Naive thymus-derived CD8-positive, alpha-beta T cell (primary cell): ENCODE data around the gene CDS1. TPM values are rescaled to one million over a fixed set of nuclear protein-coding genes. Genes with fewer than 3 reads are reported as not detected.

Source experiments
- ATAC-seq, 2 donors: fragments of 150-1000 bp; cut with Tn5 transposase in 1 of 2; sonication (Bioruptor Pico), chemical (Tn5 transposase) in 1 of 2; 1 replicate in 1 of 2; 2 replicates in 1 of 2; pipeline ENCODE4 v1.10.0; 2021; ENCODE audit warnings: mild to moderate bottlenecking in 2 of 2, moderate library complexity in 2 of 2
- POLR2A ChIA-PET: fragments of 350-600 bp; sonication (Branson Sonifier 250); formaldehyde crosslinking; loops from one replicate; lab custom pipeline; 2021; ENCODE audit warnings: antibody characterized with exemption; lab: Charles Lee
- DNase-seq, 10 donors: peaks; one replicate each; pipeline versions ENCODE4 v3.0.0 to v3.0.0-alpha.2; 2020 to 2022
- H3K27ac Mint-ChIP-seq, 10 donors: one replicate each; pipeline ENCODE4 v1.8.0; 2020 to 2022; ENCODE audit warnings: mild to moderate bottlenecking in 10 of 10, mixed read lengths in 10 of 10, moderate library complexity in 4 of 10, inconsistent platforms in 1 of 10
- H3K27me3 Mint-ChIP-seq, 5 donors: one replicate each; pipeline ENCODE4 v1.8.0; 2021 to 2022; ENCODE audit warnings: mixed read lengths in 5 of 5
- H3K36me3 Mint-ChIP-seq, 3 donors: one replicate each; pipeline ENCODE4 v1.8.0; 2020 to 2022; ENCODE audit warnings: mixed read lengths in 3 of 3, mild to moderate bottlenecking in 2 of 3, inconsistent platforms in 1 of 3
- H3K4me1 Mint-ChIP-seq, 4 donors: one replicate each; pipeline ENCODE4 v1.8.0; 2021 to 2022; ENCODE audit warnings: mixed read lengths in 4 of 4
- H3K4me3 Mint-ChIP-seq, 10 donors: one replicate each; pipeline ENCODE4 v1.8.0; 2020 to 2022; ENCODE audit warnings: mild to moderate bottlenecking in 10 of 10, mixed read lengths in 10 of 10, moderate library complexity in 6 of 10, inconsistent platforms in 1 of 10
- H3K9me3 Mint-ChIP-seq, 9 donors: one replicate each; pipeline ENCODE4 v1.8.0; 2020 to 2022; ENCODE audit warnings: mixed read lengths in 9 of 9, mild to moderate bottlenecking in 3 of 9, inconsistent platforms in 1 of 9, moderate library complexity in 1 of 9
- polyA plus RNA-seq, 3 donors: library from polyadenylated mRNA; unstranded; fragments of 300-500 nt; fragmentation: Illumina TruSeq; gene quantifications; one replicate each; pipeline ENCODE4 v1.2.3, GENCODE V29; 2021
- total RNA-seq, 8 experiments: library from RNA in 2 of 8; stranded (reverse) in 2 of 8; gene quantifications; one replicate each; pipeline ENCODE4 v1.2.3 and lab custom pipeline; 2021 to 2026

CDS1 gene
- total and polyA plus RNA-seq, 5 experiments from 2014 or later: 0.12 to 0.85 (median 0.44) TPM; not detected in 1

GRCh38 chr4:84699001-84699671 lies 116.2 kb downstream of the CDS1 start:
- H3K4me3 Mint-ChIP-seq: no peak overlapping the region
- peaks cover 0 to 6% (median 0%) of the 10 kb centered on the region in 5 donors for H3K27me3 Mint-ChIP-seq
- DNase-seq (no peak), ATAC-seq (no peak)
- no peaks in the 10 kb centered on the region for H3K36me3 Mint-ChIP-seq
- POLR2A ChIA-PET: no interaction called here
- H3K4me1 Mint-ChIP-seq: peaks cover 0 to 2% (median 0%) of the 10 kb centered on the region in 4 donors
- H3K9me3 Mint-ChIP-seq: no peaks in the 10 kb centered on the region
- H3K27ac Mint-ChIP-seq: no peak overlapping the region

Other genes with a start within 250 kb of the CDS1 start
- not detected for gene NKX6-1, start 83.8 kb upstream of the CDS1 start, total RNA-seq
- not detected for gene NKX6-1, start 83.8 kb upstream of the CDS1 start, polyA plus RNA-seq